GM15510 (cell line): ENCODE results near the gene PDAP1.

ENCODE experiments used
- POLR2A ChIP-seq: IDR thresholded peaks from 3 replicates; pipeline ENCODE4 v1.6.1; 2011; ENCODE audit warnings: borderline replicate concordance; ENCODE audit not compliant: insufficient read length; ENCODE audit errors: extremely low read depth

PDAP1 gene

GRCh38 chr7:99408379-99409191 lies at the start of gene PDAP1, which contains the start of gene BUD31:
Gene PDAP1, minus strand, starts transcription at chr7:99408597. Its CDS starts 49 bp downstream, at chr7:99408548.
Gene BUD31, plus strand, starts transcription at chr7:99408969. Its CDS starts 2,124 bp downstream, at chr7:99411093.
- TF ChIP-seq POLR2A, result peak; percentile 85

- TF ChIP-seq POLR2A, result peak; percentile 9
Measured at GRCh38 chr7:99457650-99458493, 49.5 kb upstream of the PDAP1 start.

- TF ChIP-seq POLR2A, result no peak
Measured at GRCh38 chr7:99457050-99457649, 48.8 kb upstream of the PDAP1 start.

- no peak for TF ChIP-seq POLR2A
Measured at GRCh38 chr7:99456288-99456687, 47.9 kb upstream of the PDAP1 start.

- TF ChIP-seq POLR2A, result no peak
Measured at GRCh38 chr7:99455874-99456273, 47.5 kb upstream of the PDAP1 start.

GRCh38 chr7:99453105-99453504 lies 44.7 kb upstream of the PDAP1 start:
- no peak for TF ChIP-seq POLR2A

GRCh38 chr7:99452541-99452940 lies 44.1 kb upstream of the PDAP1 start:
- no peak for TF ChIP-seq POLR2A

GRCh38 chr7:99451936-99452335 lies 43.5 kb upstream of the PDAP1 start:
- TF ChIP-seq POLR2A, result no peak

GRCh38 chr7:99449326-99449725 lies 40.9 kb upstream of the PDAP1 start:
- no peak for TF ChIP-seq POLR2A

- no peak for TF ChIP-seq POLR2A
Measured at GRCh38 chr7:99448855-99449254, 40.5 kb upstream of the PDAP1 start.

GRCh38 chr7:99447943-99448342 lies 39.5 kb upstream of the PDAP1 start:
- no peak for TF ChIP-seq POLR2A

- no peak for TF ChIP-seq POLR2A
Measured at GRCh38 chr7:99446096-99446495, 37.7 kb upstream of the PDAP1 start.

- TF ChIP-seq POLR2A, result no peak
Measured at GRCh38 chr7:99440195-99440594, 31.8 kb upstream of the PDAP1 start.

- peak; percentile 78 for TF ChIP-seq POLR2A
Measured at GRCh38 chr7:99438573-99439480, 30.4 kb upstream of the PDAP1 start, which contains the start of the genes CPSF4 and PTCD1. Gene CPSF4, plus strand, starts transcription at chr7:99438943. Its CDS starts 140 bp downstream, at chr7:99439083. Gene PTCD1, minus strand, starts transcription at chr7:99438798. Its CDS starts 3,556 bp downstream, at chr7:99435242.

GRCh38 chr7:99437946-99438572 lies 29.7 kb upstream of the PDAP1 start:
- no peak for TF ChIP-seq POLR2A
